ENCODE measurements around the gene NSUN5. TPM values are rescaled to one million over a fixed set of nuclear protein-coding genes. Genes with fewer than 3 reads are reported as not detected.
"Not testable (repeated sequence)": the region's sequence is repeated elsewhere in the genome, so short reads cannot be mapped to it uniquely, and the experiment has no call there.

The NSUN5 gene
- total and polyA plus RNA-seq, 11 donors = 12.0 to 39.4 (median 15.2) TPM

DNA sequence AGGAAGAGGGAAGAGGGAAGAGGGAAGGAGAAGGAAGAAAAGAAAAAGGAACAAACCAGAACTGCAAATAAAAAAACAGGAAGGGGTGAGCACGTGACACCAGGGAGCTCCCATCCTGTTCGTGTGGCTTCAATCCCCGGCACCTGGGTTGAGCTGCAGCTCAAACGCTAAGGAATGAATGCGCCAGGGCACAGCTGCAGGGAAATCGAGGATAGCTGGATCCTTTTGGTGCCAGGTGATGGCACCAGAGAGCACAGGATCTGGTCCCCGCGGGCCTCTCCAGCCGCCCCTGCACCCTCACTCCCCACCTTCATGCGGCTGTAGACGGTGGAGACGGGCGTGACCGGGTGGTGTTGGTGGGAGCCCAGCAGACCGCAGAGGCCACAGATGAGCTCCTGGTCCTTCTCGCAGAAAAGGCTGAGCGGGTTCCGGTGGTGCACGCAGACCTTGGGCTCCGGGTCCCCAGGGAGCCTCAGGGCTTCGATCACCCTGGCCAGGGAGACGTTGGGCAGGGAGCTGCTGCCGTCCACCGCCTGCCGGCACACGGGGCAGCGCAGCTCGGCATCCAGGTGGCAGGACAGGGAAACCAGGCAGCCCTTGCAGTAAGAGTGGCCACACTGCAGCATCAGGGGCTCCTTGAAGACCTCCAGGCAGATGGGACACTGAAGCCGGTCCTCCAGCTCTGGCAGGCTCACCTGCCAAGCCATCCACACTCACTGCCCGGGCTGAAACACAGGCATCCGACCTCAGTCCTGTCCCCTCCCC lies 15.6 kb upstream of the NSUN5 start:
- TF ChIP-seq, protein P1, sequence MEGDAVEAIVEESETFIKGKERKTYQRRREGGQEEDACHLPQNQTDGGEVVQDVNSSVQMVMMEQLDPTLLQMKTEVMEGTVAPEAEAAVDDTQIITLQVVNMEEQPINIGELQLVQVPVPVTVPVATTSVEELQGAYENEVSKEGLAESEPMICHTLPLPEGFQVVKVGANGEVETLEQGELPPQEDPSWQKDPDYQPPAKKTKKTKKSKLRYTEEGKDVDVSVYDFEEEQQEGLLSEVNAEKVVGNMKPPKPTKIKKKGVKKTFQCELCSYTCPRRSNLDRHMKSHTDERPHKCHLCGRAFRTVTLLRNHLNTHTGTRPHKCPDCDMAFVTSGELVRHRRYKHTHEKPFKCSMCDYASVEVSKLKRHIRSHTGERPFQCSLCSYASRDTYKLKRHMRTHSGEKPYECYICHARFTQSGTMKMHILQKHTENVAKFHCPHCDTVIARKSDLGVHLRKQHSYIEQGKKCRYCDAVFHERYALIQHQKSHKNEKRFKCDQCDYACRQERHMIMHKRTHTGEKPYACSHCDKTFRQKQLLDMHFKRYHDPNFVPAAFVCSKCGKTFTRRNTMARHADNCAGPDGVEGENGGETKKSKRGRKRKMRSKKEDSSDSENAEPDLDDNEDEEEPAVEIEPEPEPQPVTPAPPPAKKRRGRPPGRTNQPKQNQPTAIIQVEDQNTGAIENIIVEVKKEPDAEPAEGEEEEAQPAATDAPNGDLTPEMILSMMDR (IDR thresholded peaks at IDR 0.05) = peak in 11 of 12 donors; percentile 21 to 52 (median 39)
- peak in 4 of 5 donors; percentile 34 to 71 (median 46) for DNase-seq
- Histone ChIP-seq H3K4me3 (peak overlapping the region in 4 of 12 donors; percentile 11 to 40 (median 20)), H3K4me1 (peaks cover 0 to 11% (median 0%) of the 10 kb centered on the region in 12 donors)
- H3K9me3 ChIP-seq; H3K27ac ChIP-seq; H3K36me3 ChIP-seq; H3K27me3 ChIP-seq; intact Hi-C loops (cut with DNase I): not testable (repeated sequence)
- 9 to 24% (median 17%) methylated on average over 8 to 31 of the region's 31 CpGs for WGBS, 4 donors
- ATAC-seq = peak in 3 of 4 donors; percentile 64 to 73 (median 71)

DNA sequence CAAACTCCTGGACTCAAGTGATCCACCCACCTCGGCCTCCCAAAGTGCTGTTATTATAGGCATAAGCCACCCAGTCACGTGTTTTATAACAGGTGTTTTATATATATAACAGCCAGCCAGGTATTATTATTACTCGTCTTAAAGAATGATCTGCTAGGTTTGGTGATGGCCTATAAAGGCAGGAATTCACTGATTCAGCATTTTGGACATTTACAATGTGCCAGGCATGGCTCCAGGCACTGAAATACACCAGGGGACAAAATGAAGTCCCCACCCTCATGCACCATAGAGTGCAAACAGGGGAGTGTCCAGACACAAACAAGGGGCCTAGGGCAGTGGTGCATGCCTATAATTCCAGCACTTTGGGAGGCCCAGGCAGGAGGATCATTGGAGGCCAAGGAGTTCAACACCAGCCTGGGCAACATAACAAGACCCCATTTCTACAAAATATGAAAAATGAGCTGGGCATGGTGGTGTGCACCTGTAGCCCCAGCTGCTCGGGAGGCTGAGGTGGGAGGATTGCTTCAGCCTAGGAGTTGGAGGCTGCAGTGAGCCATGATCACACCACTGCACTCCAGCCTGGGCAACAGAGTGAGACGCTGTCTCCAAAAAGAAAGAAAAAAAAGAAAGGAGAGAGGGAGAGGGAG lies 14.9 kb upstream of the NSUN5 start:
- ATAC-seq; H3K27me3 ChIP-seq; H3K9me3 ChIP-seq; DNase-seq; H3K27ac ChIP-seq; H3K36me3 ChIP-seq; intact Hi-C loops (cut with DNase I): not testable (repeated sequence)
- peaks cover 0 to 11% (median 0%) of the 10 kb centered on the region in 12 donors for H3K4me1 ChIP-seq
- 79 to 88% (median 86%) methylated on average over 5 of the region's 5 CpGs for WGBS, 4 donors
- peak overlapping the region in 1 of 12 donors; percentile 40 for H3K4me3 ChIP-seq

DNA sequence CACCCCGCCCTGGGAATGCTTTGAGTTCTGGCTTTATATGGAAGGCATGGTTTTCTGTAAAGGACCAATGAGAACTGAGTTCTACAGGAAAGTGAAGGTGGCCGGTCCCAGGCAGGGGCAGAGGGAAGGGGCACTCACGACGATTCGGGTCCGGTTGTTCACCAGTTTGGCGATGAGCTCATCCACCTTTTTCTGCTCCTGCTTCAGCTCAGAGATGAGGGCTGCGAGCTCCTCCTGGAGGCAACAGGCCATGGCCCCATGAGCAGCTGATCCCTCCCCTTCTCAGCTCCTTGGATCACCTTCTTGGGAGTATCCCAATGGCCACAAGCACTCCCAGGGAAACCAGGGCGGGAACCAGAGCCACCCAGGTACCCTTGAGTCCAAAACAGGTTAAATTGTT lies 11.4 kb upstream of the NSUN5 start:
- intact Hi-C loops (cut with DNase I); H3K36me3 ChIP-seq; H3K27me3 ChIP-seq; H3K27ac ChIP-seq; ATAC-seq; H3K4me3 ChIP-seq; H3K9me3 ChIP-seq; DNase-seq: not testable (repeated sequence)
- H3K4me1 ChIP-seq = peaks cover 0 to 11% (median 0%) of the 10 kb centered on the region in 12 donors
- WGBS, 4 donors = 59 to 73% (median 62%) methylated on average over 8 to 9 of the region's 9 CpGs

DNA sequence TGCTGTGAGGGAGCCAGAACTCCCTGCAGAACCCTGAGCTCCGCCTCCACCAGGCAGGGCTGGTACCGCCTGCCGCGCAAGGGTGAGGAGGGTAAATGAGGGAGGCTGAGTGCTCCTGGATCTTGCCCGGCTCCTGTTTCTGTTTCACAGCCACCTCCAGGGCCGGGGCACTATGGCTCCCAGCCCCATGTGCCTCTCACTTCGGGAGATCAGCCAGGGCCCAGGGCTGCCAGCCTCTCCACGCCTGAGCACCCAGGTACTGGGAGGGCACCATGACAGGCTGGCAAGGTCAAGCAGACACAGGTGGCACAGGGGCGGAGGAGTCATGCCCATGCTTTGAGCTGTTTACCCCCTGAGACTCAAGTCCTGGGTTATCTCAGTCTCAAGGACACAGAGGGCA lies 10.9 kb upstream of the NSUN5 start:
- not testable (repeated sequence) for H3K27ac ChIP-seq, H3K36me3 ChIP-seq, H3K27me3 ChIP-seq, H3K4me3 ChIP-seq, DNase-seq, H3K9me3 ChIP-seq
- peak in 3 of 4 donors; percentile 10 to 45 (median 19) for ATAC-seq
- 81 to 94% (median 91%) methylated on average over 2 to 9 of the region's 9 CpGs for WGBS, 4 donors
- intact Hi-C loops (cut with DNase I) = loop anchor here in 1 of 10 donors (5.0 kb wide), 1 partner anchor 48 kb away; no protein-coding TSS in a partner anchor
- peaks cover 0 to 10% (median 0%) of the 10 kb centered on the region in 12 donors for H3K4me1 ChIP-seq

DNA sequence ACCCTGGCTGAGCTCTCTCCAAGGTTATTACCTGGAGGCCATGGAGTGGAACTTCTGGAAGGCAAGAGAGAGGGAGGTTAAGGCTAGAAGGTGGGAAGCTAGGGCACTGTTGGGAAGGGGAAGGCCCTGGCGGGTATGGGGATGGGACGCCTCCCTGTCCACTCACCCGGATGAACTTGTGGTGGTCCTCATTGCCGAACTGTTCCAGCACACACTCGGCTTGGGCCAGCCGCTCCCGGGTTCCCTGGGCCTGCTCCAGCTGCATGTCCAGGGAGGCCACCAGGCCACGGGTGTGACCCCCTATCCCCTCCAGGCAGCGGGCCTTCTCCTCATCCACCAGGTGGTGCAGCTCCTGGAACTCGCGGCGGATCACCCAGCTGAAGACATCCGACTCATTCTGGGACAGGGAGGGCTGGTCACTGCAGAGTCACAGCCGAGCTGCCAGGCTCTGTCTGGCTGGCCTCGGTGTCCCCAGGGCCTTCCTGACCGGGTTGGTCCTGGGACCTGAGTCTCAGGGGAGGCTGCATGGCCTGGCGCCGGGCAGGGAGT lies 10.1 kb upstream of the NSUN5 start:
- H3K27ac ChIP-seq, H3K36me3 ChIP-seq, H3K4me1 ChIP-seq, H3K9me3 ChIP-seq, ATAC-seq, H3K27me3 ChIP-seq, DNase-seq, H3K4me3 ChIP-seq: not testable (repeated sequence)
- 70 to 83% (median 78%) methylated on average over 2 to 18 of the region's 18 CpGs for whole genome bisulfite sequencing, 4 donors
- intact Hi-C loops (cut with DNase I) = loop anchor here in 1 of 10 donors (5.0 kb wide), 1 partner anchor 49 kb away; no protein-coding TSS in a partner anchor

DNA sequence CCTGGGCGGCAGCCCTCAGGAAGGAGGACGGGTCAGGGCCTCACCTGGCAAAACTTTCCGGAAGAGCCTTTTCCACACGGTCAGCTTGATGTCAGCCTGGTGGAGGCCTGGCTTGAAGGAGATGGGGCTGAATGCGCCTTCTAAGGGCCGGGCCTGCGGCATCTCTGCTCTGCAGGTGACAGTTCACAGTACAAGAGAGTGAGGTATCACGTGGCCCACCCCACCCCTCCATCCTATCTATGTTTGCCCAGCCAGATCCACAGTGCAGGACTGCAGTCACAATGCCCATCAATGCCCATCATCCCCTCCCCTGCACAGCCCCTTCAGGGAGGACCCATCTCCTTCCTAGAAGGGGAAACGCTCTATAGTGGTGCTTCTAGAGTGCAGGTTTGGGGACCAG lies 7.9 kb upstream of the NSUN5 start:
- intact Hi-C loops (cut with DNase I) = loop anchor here in 1 of 10 donors (5.0 kb wide), 1 partner anchor 51 kb away; no protein-coding TSS in a partner anchor
- Histone ChIP-seq H3K27me3 (no peaks in the 10 kb centered on the region), H3K4me3 (no peak overlapping the region), H3K4me1 (no peaks in the 10 kb centered on the region), H3K36me3 (no peaks in the 10 kb centered on the region), H3K27ac (no peak overlapping the region), H3K9me3 (no peaks in the 10 kb centered on the region)
- no peak for TF ChIP-seq POLR2A (IDR thresholded peaks at IDR 0.05)
- TF ChIP-seq, protein P1 (IDR thresholded peaks at IDR 0.05) = no peak
- WGBS, 4 donors = 67 to 86% (median 81%) methylated on average over 5 to 9 of the region's 9 CpGs
- ATAC-seq = no peak
- DNase-seq = no peak

Measured in heart left ventricle (tissue), 16 donors.